A549 treated with GW870086 at 1 μM for 4 hours (cell line): ENCODE measurements around the gene FOXP4. TPM values are rescaled to one million over a fixed set of nuclear protein-coding genes. Genes with fewer than 3 reads are reported as not detected.

Experiments used
- total RNA-seq: library from RNA; stranded (reverse); fragments of 200-300 nt; extraction: Qiagen RNA extraction; gene quantifications from 5 replicates; pipeline ENCODE4 v1.2.3, GENCODE V29; 2022; ENCODE audit warnings: low read depth

Gene FOXP4, protein sequence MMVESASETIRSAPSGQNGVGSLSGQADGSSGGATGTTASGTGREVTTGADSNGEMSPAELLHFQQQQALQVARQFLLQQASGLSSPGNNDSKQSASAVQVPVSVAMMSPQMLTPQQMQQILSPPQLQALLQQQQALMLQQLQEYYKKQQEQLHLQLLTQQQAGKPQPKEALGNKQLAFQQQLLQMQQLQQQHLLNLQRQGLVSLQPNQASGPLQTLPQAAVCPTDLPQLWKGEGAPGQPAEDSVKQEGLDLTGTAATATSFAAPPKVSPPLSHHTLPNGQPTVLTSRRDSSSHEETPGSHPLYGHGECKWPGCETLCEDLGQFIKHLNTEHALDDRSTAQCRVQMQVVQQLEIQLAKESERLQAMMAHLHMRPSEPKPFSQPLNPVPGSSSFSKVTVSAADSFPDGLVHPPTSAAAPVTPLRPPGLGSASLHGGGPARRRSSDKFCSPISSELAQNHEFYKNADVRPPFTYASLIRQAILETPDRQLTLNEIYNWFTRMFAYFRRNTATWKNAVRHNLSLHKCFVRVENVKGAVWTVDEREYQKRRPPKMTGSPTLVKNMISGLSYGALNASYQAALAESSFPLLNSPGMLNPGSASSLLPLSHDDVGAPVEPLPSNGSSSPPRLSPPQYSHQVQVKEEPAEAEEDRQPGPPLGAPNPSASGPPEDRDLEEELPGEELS
- 17.9 to 26.6 TPM (median 24.2 TPM) in 5 replicates for total RNA-seq

DNA sequence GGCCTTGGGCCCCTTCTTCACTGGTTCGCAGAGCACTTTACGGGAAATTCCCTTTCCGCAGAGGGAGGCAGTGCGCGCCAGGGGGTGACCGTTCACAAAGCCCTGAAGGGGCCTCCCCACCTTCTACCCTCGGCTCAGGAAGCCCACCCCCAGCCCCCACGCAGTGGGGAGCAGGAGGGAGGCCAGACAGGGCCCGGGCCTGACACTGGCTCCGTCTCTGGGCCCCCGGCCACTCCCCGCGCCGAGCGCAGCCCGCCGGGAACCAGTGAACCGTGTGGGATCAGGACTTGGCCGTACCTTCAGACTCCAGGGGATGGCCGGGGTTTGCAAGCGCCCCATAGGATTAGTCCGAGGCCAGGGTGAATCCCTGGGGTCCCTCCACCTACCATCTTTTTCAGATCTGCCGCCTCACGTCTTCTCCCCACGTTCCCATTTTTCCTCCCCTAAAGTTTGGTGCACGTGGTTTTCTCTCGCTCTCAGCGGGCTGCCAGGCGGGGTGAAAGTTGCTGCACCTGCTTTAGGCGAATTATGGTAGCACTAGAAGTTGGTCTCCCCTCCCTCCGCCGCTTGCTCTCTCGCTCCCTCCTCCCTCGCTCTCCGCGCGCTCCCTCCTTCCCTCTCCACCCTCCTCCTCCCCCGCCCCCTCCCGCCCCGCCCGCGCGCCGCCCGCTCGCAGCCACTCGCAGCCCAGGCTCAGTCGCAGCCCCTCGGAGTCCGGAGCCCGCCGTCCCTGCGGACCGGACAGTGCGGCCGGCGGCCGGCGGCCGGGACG, at the start of gene FOXP4:
Gene FOXP4 (plus strand): TSS at position 679 of the 772 bp plus-strand sequence. CDS start 19,380 bp downstream, outside the sequence.

DNA sequence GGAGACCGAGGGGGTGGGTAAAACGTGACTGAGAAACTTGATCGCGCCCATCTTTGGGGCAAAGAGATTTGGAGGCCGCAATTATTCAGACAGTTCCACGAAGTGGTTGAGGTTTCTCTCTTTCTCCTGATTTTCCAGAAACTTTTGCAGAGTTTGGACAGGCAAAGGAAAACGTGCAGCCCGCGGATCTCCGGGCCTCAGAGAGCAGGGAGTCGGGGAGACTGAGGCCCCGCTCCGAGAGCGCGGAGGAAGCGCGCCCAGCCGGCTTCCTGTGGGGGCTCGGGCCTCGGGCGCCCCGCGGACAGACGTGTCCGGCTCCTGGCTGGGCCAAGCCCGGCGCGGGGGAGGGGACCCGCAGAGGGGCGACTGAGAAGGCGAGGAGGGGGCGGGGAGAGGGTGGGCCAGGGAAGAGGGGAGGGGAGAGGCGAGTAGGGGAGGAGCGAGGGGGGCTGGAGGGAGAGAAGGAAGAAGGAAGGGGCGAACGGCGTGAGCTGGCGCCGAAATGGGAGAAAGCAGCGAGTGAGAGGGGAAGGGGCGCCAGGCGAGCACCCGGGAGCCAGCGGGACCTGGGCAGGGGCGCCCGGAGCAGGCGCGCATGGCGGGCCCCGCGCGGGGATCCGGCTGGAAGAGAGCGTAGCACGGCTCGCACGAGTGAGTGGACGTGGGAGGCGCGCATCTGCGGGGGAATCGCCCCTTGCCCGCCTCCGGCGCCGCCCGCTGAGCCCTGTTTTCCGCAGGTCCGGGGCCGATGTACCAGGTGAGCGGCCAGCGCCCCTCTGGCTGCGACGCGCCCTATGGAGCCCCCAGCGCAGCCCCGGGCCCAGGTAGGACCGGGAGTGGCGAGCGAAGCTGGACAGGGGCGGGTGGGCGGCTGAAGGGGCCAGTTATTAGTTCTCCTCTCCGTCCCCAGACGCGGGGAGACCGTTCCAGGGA, 92.1 kb downstream of the FOXP4 start, which contains the start of gene MDFI:
Gene MDFI (plus strand): TSS at position 467 of the 933 bp plus-strand sequence. CDS start 282 bp downstream, at position 749.

Other genes with a start within 250 kb of the FOXP4 start
- not detected in 5 replicates for gene NCR2, start 210.8 kb upstream of the FOXP4 start, total RNA-seq
- gene MDFI, start 92.1 kb downstream of the FOXP4 start, total RNA-seq, result 0.40 to 0.77 TPM (median 0.57 TPM) in 5 replicates
- 5.0 to 8.0 TPM (median 6.8 TPM) in 5 replicates for gene TFEB, start 189.2 kb downstream of the FOXP4 start, total RNA-seq
- gene PGC, start 201.0 kb downstream of the FOXP4 start, total RNA-seq, result not detected in 5 replicates
- 2.0 to 5.1 TPM (median 2.5 TPM) in 5 replicates for gene FRS3, start 233.5 kb downstream of the FOXP4 start, total RNA-seq
- gene PRICKLE4, start 234.4 kb downstream of the FOXP4 start, total RNA-seq, result 0.68 to 0.95 TPM (median 0.81 TPM) in 5 replicates
- gene TOMM6, start 241.3 kb downstream of the FOXP4 start, total RNA-seq, result 296 to 313 TPM (median 302 TPM) in 5 replicates